GM10847 (cell line): ENCODE data around the gene TMEM272.

Experiments
- POLR2A ChIP-seq: IDR thresholded peaks from 2 replicates; pipeline ENCODE4 v1.6.1; 2011; ENCODE audit not compliant: insufficient read length; ENCODE audit errors: extremely low read depth

TMEM272 gene

DNA sequence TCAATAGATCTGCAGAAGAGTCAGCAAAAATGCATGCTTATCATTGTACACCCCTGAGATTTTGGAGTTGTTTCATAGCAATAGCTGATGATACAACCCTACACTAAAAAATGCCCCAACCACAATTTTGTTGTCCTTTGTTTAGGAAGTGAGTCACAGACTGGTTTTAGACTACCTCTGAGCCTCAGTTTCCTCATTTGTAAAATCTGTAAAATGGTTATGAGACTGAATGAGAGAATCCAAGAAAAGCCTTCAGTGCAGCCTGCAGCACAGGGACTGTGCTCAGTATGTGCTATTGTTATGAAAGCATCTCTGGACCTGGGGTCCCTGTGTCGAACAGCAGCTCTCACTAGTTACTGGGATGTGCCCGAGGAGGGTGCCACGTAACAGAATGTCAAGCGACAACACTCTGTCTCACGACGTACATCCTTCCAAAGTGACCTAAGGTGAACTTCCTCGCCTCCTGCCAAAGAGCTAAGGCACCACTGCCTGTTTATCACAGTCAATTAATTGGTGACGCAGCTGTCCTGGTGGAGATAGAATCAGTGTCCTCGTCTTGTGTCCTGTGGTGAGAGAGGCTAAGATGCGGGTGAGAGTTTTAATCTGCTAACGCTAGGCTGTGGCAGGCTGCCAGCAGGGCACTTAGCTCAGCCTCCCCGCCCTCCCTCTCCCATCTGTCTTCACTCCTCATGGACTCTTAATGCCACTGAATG lies 59.1 kb downstream of the TMEM272 start:
- TF ChIP-seq POLR2A: no peak

GRCh38 chr13:51784097-51784496 lies 60.9 kb downstream of the TMEM272 start:
- no peak for TF ChIP-seq POLR2A

- TF ChIP-seq POLR2A: no peak
Observed at GRCh38 chr13:51783428-51784094, 61.4 kb downstream of the TMEM272 start.

DNA sequence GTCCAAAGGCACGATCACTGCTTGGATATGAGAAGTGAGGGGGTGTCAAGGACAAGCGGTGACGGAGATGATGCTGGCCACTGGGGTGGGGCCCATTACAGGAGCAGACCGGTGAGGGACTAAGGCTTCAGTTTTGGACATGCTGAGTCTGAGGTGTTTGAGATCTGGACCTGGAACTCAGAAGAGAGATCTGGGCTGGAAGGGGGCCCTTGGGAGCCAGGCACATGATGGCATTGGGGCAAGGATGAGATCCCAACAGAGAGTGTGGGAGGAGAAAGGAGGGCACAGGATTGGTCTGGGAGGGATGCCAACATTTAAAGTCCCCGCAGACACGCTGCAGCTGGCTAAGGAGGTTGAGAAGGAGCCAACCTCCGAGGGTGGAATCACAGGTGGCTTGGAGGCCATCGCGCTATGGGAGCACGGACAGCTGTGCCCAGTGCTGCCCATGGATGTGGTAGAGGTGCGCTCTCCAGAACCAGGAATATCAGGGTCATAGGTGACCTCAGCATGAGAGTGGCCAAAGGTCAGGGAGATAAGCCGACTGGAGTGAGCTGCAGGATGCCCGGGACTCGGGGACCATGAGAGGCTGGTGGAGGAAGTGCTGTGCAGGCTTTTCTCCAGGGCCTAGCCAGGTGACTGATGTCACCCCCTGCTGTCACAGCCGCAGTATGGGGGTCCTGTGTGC lies 62.8 kb downstream of the TMEM272 start:
- TF ChIP-seq POLR2A: no peak

DNA sequence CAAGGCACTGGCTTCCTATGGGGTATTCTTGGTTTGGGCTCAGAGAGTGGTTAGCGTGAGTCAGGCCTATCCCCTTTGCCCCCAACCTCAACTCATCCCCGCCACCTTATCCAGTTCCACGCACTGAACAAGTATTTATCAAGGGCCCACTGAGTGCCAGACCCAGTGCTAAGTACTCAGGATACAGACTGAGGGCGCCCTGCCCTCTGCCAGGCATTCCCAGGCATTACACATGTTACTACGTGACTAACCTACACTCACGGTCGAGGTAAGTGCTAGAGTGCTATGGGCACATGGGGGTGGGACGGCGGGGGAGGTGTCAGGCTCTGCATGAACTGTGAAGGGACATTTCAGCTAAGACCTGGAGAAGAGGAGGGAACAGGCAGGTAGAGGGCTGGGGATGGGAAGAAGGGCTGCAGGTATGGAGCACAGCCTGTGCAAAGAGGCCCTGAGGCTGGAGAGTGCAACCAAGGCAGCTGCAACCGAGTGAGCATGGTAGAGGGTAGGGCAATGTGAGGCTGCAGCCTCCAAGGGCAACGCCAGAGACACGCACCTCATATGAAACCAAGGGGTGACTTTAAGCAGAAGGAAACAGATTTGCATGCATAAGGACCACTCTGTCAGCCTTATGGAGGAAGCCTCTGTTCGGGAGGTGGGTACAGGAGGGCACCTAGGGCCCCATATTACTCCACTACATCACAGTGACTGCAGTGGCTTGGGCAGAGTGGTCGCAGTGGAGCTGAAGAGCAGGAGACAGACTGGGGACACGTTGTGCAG lies 63.5 kb downstream of the TMEM272 start:
- TF ChIP-seq POLR2A: no peak

- TF ChIP-seq POLR2A: no peak
Observed at GRCh38 chr13:51780099-51780498, 64.9 kb downstream of the TMEM272 start.

GRCh38 chr13:51778392-51778791 lies 66.6 kb downstream of the TMEM272 start:
- no peak for TF ChIP-seq POLR2A

- no peak for TF ChIP-seq POLR2A
Observed at GRCh38 chr13:51777921-51778320, 67.1 kb downstream of the TMEM272 start.

DNA sequence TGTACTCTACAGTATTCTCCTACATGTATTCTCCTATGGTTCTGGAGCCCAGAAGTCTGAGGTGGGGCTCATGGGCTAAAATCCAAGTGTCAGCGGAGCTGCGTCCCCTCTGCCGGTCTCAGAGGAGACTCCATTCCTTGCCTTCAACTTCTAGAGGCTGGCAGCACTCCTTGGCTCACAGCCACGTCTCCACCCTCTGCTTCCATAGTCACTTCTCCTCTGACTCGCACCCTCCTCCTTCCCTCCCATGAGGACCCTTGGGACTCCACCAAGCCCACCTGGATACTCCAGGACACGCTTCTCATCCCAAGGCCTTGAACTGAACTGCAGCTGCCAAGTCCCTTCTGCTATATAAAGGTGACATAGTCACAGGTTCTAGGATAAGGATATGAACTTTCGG lies 68.8 kb downstream of the TMEM272 start:
- no peak for TF ChIP-seq POLR2A

DNA sequence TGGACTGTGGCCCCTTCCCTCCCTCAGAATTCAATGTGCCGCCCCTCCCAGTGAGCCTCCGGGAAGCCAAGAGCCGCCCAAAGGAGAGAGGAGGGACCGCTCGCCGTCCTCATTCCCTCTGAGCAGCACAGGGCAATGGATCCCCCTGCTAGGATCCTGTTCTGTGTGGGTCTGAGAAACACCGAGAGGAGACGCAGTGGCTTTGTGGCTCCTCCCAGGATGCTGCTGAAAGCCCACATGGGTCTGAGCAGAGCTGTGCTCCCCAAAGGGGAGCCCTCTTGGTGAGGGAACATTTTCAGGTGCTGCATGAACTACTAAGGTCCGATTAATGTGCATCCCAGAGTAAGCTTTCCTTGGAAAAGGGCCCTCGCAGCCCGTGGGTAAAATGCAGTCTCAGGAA lies 71.5 kb downstream of the TMEM272 start:
- no peak for TF ChIP-seq POLR2A

DNA sequence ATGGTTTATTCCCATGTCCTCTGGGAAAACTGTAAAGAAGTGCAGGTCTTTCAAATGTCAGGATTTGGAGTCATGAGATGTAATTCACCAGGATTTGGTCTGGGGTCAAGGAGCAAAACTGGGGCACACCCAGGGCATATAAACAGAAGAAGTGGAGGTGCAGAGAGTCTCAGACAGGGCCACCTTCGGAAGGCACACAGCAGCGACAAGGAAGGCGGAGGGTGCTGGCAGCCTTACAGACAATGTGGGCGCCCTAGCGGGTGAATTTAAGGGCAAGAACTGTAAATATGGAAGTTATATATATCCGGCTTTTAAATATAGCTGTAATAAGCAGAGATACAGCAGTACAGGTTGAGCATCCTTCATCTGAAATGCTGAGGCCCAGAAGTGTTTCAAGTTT lies 72.2 kb downstream of the TMEM272 start:
- TF ChIP-seq POLR2A: no peak

DNA sequence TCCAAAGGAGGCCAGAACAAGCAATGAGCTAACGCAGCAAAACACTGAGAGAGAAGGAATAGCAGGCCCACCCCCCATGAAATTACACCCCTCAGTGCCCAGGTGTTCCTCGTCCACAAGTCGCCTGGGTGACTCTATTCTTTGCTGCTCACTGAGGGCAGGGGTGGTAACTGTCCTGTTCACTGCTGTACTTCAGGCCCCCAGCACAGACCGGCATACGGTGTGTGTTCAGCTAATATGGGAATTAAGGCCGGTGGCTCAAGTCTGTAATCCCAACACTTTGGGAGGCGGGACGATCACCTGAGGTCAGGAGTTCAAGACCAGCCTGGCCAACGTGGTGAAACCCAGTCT lies 72.9 kb downstream of the TMEM272 start:
- no peak for TF ChIP-seq POLR2A

- no peak for TF ChIP-seq POLR2A
Observed at GRCh38 chr13:51771418-51772104, 73.4 kb downstream of the TMEM272 start.

GRCh38 chr13:51770681-51771417 lies 74.1 kb downstream of the TMEM272 start:
- TF ChIP-seq POLR2A: no peak
